Activated CD4-positive, CD25-positive, alpha-beta regulatory T cell treated with anti-CD3 and anti-CD28 coated beads, Interleukin-2, amount 50 U/mL, for 72 hours (primary cell): Measurements from ENCODE around the gene CEND1.
"Not testable (repeated sequence)": the region's sequence is repeated elsewhere in the genome, so short reads cannot be mapped to it uniquely, and the experiment has no call there.

Experiments used
- DNase-seq: peaks from one replicate; pipeline ENCODE4 v3.0.0; 2021

CEND1 gene

DNA sequence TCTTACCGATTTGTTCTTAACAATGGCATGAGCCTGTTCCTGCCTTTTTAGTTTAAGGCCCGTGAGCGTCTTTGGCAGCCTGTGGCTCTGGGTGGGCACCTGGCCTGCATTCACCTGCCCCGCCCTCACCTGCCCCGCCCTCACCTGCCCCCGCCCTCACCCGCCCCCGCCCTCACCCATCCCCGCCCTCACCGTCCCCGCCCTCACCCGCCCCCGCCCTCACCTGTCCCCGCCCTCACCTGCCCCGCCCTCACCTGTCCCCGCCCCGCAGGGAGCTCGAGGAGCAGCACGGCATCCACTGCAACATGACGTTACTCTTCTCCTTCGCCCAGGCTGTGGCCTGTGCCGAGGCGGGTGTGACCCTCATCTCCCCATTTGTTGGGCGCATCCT is 26.8 kb downstream of the CEND1 start:
- no peak for DNase-seq

DNA sequence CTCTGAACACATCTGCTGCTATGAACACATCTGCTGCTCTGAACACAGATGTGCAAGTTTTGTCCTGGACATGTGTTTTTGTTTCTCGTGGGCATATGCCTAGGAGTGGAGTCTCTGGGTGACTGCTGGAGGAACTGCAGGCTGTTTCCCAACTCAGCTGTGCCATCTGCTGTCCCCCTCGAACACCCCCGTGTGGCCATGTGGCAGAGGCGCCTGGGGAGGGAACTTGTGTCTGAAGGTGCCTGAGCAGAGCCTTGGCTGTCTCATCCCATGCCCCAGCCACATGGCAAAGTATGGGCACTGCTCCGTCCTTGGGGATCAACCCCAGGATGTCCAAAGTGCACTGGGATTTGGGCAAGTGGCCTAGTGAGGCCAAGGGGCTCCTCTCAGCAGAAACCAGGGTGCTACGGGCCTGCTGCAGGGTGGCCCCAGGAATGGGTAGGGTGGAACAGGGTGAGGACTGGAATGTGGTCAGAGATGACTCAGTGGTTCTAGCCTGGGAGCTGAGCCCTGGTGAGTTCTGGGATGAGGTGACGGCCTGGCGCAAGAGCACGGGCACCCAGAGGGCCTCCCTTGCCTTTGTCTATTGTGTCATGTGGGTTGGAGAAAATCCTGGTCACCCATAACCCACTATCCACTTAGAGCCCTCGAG is 27.3 kb downstream of the CEND1 start:
- no peak for DNase-seq

DNA sequence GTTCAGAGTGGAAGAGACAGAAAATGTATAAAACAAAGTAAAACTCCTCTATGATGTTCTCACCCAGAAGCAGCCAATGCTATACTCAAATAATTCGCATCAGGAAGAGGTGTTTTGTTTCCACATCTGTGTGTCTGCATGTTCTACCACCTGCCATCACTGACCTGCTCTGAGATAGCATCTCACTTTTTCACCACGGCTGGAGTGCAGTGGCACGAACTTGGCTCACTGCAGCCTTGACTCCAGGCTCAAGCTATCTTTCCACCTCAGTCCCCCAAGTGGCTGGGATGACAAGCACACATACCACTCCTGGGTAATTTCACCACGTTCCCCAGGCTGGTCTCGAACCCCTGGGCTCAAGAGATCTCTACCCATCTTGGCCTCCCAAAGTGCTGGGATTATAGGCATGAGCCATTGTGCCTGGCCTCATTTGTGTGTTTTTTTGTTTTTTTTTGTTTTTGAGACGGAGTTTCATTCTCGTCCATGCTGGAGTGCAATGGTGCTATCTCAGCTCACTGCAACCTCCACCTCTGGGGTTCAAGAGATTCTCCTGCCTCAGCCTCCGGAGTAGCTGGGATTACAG is 28.3 kb downstream of the CEND1 start:
- DNase-seq: no peak

DNA sequence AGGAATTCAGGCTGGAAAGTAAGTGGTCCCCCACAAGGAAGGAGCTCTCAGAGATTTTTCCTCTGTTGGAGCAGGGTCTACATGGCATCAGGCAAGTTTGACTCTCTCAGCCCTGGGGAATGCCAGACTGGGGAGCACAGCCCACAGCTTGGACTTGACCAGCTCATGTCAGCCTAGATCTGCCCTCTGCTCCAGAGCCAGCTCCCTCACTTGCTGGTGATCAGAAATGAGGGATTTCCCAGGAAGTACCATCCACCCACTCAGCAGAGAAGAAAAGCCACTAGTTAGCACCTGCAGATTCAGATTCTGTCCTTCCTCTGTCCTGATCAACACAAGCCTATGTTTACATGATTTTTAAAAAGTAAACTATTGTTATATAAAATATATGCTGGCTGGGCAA is 29.7 kb downstream of the CEND1 start:
- no peak for DNase-seq

DNA sequence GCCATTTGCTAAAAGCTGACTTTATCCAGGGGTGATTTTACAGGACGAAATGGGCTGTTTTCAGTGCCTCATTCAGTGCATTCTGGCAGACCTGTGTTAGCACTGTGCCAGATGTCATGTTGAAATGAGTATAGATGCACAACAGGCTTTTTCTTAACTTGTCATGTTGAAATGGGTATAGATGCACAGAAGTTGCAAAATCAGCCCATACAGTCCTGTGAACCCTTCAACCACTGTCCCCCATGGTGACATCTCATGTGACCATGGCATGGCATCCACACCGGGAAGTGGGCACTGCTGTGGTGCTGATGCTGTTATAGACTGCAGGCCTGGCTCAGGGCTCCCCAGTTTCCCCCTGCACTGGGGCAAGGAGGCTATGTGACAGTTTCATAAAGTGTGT is 40.2 kb downstream of the CEND1 start:
- DNase-seq: no peak

DNA sequence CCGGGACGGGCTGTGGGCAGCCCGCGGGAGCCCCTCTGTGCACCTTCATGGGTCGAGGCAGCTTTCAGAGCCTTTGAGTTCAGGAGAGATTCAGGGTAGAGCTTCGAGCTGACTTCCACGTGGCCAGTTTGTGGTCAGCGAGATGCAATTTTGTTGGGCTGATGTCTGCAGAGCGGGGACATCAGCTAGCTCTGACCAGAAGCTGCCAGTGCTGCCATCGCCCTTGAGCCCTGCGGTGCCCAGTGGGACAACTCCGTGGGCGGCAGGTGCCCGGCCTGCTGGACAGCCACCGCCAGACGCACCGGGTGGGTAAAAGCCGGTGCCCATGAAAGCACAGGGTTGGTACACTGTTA is 41.9 kb downstream of the CEND1 start:
- no peak for DNase-seq

DNA sequence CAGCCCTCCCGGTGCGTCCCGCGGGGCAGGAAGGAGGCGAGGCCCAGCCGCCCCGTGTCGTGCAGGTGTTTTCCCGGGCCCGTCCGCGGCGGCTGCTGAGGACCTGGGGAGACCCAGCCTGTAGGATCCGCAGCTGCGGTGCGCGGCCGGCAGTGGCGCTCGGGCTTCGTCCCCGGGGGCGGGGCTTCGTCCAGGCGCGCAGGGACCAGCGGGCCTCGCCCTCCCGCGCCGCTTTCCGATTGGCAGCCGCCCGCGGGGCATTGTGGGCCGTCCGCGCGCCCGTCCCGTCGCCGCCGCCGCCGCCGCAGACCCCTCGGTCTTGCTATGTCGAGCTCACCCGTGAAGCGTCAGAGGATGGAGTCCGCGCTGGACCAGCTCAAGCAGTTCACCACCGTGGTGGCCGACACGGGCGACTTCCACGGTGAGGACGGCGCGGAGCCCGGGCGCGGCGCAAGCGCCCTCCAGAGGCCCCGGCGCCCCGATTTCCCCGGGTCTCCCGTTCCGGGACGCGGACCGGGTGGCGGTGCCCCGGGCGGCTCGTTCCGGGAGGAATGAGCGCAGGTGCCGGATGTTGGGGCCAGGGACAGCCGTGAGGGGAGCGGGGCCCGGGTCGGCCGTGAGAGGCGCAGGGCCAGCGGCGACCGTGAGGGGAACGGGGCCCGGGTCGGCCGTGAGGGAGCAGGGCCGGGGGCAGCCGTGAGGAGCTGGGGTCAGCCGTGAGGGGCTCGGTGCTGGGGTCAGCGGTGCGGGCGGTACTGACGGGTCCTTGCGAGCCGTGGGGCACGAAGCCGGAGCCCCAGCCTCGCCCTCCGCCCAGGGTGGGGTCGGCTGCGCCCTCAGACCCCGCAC is 42.5 kb downstream of the CEND1 start, which contains the start of gene TALDO1:
TSS of gene TALDO1 (plus strand) at position 307 of the 849 bp plus-strand sequence. CDS start at position 325, 18 bp downstream.
- peak; percentile 92 for DNase-seq

DNA sequence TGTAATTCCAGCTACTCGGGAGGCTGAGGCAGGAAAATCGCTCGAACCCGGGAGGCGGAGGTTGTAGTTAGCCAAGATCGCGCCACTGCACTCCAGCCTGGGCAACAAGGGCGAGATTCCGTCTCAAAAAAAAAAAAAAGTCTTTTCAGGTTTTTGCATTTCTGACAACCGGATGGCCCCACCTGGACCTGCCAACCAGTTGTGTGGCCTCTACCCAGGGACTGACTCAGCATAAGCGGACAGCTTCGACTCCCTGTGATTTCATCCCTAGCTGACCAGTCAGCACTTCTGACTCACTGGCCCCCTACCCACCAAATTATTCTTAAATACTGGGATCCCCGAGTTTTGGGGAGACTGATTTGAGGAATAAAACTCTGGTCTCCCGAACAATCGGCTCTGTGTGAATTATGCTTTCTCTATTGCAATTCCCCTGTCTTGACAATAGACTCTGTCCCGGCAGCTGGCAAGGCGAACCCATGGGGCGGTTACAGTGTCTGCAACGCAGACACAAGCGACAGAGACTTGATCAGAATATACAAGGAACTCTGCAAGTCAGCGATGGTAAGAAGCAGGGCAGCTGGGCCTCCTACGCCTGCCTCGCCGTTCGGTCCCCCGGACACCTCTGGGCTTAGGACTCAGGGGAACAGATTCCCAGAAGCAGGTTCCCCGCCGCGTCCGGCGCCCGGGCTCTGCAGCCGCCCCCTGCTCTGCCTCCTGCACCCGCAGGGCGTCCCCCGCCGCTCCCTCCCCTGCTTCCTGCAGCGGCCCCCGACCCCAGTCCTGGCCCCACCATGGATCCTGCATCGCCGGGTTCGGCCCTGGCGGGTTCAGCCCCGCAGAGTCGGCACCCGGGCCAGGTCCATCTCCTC is 43.4 kb downstream of the CEND1 start:
- DNase-seq: no peak

DNA sequence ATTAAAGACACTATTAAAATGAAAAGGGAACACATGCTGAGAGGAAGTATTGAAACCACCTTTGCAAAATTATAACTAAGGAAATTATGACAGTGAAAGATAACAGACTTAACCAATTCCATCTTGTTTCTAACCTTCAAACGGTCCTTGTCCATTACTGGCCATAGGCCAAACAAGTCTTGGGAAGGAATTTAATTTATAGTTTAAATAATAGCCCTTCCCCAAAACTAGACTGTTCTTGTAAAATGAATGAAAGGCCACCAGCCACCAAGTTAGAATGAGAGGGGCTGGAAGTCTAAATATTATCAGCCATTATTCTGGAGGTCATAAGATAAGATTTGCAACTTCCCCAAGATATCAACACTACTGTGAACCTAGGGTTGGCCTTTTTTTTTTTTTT is 44.5 kb downstream of the CEND1 start:
- DNase-seq: no peak

DNA sequence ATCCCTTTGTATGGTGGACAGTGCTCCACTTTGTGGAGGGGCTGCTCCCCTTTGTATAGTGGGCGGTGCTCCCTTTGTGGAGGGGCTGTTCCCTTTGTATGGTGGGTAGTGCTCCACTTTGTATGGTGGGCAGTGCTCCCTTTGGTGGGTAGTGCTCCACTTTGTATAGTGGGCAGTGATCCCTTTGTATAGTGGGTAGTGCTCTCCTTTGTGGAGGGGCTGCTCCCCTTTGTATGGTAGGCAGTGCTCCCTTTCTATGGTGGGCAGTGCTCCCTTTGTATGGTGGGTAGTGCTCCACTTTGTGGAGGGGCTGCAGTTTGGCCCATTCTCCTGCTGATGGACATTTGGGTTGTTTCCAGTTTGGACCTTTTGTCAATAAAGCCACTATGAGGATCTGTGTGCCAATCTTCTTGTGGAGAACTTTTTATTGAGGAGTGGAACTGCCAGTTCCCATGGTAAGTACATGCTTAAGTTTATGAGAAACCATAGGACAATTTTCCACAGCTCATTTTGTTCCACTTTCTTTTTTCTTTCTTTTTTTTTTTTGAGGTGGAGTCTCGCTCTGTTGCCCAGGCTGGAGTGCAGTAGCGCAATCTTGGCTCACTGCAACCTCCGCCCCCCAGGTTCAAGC is 47.2 kb downstream of the CEND1 start:
- no peak for DNase-seq

DNA sequence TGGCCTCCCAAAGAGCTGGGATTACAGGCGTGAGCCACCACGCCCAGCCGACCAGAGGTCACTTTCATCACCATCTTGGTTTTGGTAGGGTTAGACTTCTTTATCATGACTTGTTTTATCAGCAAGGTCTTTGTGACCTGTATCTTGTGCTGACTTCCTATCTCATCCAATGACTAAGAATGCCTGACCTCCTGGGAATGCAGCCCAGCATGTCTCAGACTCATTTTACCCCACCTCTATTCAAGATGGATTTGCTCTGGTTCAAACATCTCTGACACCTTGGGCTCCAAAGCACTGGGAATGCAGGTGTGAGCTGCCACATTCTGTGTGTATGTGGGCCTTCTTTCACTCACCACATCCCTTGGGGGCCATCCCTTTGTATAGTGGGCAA is 47.7 kb downstream of the CEND1 start:
- no peak for DNase-seq

DNA sequence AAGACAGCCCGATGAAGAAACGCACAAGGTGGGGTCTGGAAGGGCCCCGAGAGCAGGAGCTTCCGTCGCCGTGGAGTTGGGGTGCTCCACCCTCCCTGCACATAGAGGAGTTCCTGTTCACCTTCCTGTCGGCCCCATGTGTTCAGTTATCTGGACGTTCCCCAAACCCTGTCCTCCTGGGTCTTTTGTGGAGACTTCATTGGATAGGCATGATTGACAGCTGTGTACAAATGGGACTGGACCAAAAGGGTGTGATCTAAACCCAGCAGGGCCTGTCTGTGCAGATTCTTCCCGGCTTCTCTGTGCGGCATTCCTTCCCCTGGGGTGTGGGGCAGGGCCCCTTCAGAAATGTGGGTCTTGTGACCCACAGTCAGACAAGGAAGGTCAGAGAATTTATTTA is 52.0 kb downstream of the CEND1 start:
- DNase-seq: not testable (repeated sequence)

DNA sequence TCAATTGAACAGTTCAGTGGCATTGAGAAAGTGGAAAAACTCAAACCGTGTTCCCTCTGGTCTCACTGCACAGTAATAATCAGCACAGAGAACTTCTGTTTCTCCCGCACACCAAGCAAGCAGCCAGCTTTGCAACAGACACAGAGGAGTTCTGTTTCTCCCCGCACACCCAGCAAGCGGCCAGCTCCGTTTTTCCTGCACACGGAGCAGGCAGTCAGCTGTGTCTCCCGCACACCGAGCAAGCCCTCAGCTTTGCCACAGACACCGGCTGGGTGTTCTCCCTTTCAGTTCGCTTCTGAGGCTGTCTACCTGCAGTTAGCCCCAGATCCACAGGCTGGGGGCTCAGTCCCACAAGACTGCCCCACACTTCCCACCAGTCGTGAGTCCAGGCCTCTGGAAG is 52.5 kb downstream of the CEND1 start:
- DNase-seq: no peak
